HepG2 (cell line): Measurements from ENCODE around the gene KHK. TPM values are rescaled to one million over a fixed set of nuclear protein-coding genes. Genes with fewer than 3 reads are reported as not detected.
A peak's percentile ranks its signal among the peaks of the same experiment; 100 is the strongest.

ENCODE experiments used
- AGO1 ChIP-seq: fragments of 200-400 bp; formaldehyde crosslinking; IDR thresholded peaks from 2 replicates; pipeline ENCODE4 v1.6.1; 2017; ENCODE audit warnings: mild to moderate bottlenecking, low read depth, low read length, moderate library complexity; ENCODE audit not compliant: poor library complexity, severe bottlenecking
- FOXK1 ChIP-seq: sonication (generic); formaldehyde crosslinking; IDR thresholded peaks from 2 replicates; pipeline ENCODE4 v1.4.0; 2020; ENCODE audit warnings: low read depth, missing genetic modification reagents, borderline replicate concordance
- NFYB ChIP-seq: sonication (generic); formaldehyde crosslinking; IDR thresholded peaks from 2 replicates; pipeline ENCODE4 v1.4.0; 2020; ENCODE audit warnings: missing genetic modification reagents
- RAD51 ChIP-seq: fragments of 450-650 bp; IDR thresholded peaks from 2 replicates; pipeline ENCODE4 v1.6.1; 2016; ENCODE audit warnings: borderline replicate concordance
- ZNF24 ChIP-seq: fragments of 450-650 bp; IDR thresholded peaks from 2 replicates; pipeline ENCODE4 v1.6.1; 2017; ENCODE audit warnings: antibody characterized with exemption, mild to moderate bottlenecking
- ZNF543 ChIP-seq: sonication (generic); formaldehyde crosslinking; IDR thresholded peaks from 2 replicates; pipeline ENCODE4 v1.4.0; 2020; ENCODE audit warnings: mild to moderate bottlenecking, missing genetic modification reagents
- ZNF564 ChIP-seq: sonication (generic); formaldehyde crosslinking; IDR thresholded peaks from 2 replicates; pipeline ENCODE4 v1.8.1; 2023; ENCODE audit warnings: mild to moderate bottlenecking, missing genetic modification reagents
- ZNF589 ChIP-seq: sonication (generic); formaldehyde crosslinking; conservative IDR thresholded peaks from 2 replicates; pipeline ENCODE4 v1.8.0; 2022; ENCODE audit warnings: mild to moderate bottlenecking, moderate library complexity, missing genetic modification reagents
- ZNF670 ChIP-seq: sonication (generic); formaldehyde crosslinking; IDR thresholded peaks from 2 replicates; pipeline ENCODE4 v1.8.0; 2022; ENCODE audit warnings: mild to moderate bottlenecking, missing genetic modification reagents, borderline replicate concordance
- polyA plus RNA-seq, 8 experiments: library from polyadenylated mRNA; depleted of rRNA in 3 of 8; stranded (reverse) in 7 of 8; unstranded in 1 of 8; fragments of >200 nt; fragmentation: Illumina TruSeq in 4 of 8; extraction: Trizol in 4 of 8; gene quantifications; 2 replicates each; pipeline versions ENCODE4 v1.2.1 to v1.2.3, GENCODE V29; 2011 to 2016; ENCODE audit warnings: low read depth in 4 of 8, missing spikeins in 1 of 8, mixed read lengths in 1 of 8; ENCODE audit not compliant: insufficient read depth in 1 of 8
- total RNA-seq, 5 experiments: library from RNA; depleted of rRNA; stranded (reverse); fragments of >200 nt; fragmentation: Illumina TruSeq; extraction: Trizol; gene quantifications; 2 replicates each; pipeline ENCODE4 v1.2.3, GENCODE V29; 2016; ENCODE audit warnings: low read depth in 1 of 5
- TF ChIP-seq, protein P1 (sequence below), 2 experiments: fragments of 450-650 bp in 1 of 2; sonication (generic) in 1 of 2; formaldehyde crosslinking in 1 of 2; IDR thresholded peaks; 2 replicates each; pipeline versions ENCODE4 v1.6.1 to v1.8.0; 2016 to 2022; ENCODE audit warnings: antibody characterized with exemption in 1 of 2, mild to moderate bottlenecking in 1 of 2, missing genetic modification reagents in 1 of 2
- TF ChIP-seq, protein P2 (sequence below): sonication (generic); formaldehyde crosslinking; IDR thresholded peaks from 2 replicates; pipeline ENCODE4 v1.4.0; 2020; ENCODE audit warnings: missing genetic modification reagents
- TF ChIP-seq, protein P3 (sequence below): sonication (generic); formaldehyde crosslinking; IDR thresholded peaks from 2 replicates; pipeline ENCODE4 v1.9.0; 2021; ENCODE audit warnings: missing genetic modification reagents, borderline replicate concordance

Gene KHK
- total and polyA plus RNA-seq, 2 of the 13 experiments (the other 11 are each of a cell fraction or from before 2014, with no cell fraction given), result 40.9 to 99.2 TPM

DNA sequence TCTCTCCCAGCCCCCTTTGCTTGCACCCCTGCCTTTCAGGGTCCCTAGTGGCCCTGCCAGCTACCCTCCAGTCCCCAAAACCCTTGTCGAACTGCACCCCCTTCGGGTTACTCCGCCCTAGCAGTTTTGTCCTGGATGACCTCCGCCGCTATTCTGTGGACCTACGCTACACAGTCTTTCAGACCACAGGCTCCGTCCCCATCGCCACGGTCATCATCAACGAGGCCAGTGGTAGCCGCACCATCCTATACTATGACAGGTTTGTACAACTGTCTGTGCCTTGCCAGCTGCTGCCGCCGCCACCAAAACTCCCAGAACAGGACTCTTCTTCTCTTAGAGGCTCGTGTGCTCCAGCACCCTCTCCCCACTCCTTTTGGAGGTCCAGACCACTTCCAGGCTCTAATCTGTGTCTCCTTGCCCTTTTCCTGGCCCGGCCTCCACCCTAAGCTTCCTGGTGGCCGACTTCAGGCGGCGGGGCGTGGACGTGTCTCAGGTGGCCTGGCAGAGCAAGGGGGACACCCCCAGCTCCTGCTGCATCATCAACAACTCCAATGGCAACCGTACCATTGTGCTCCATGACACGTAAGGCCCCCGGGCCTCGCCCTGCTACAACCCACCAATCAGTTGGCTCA, 7.9 kb downstream of the KHK start (continued):
- TF ChIP-seq NFYB (CRISPR knock-in tag), result no peak
- TF ChIP-seq ZNF543, result no peak
- 0 out of 2 replicates have a peak, but pooled peaks have one; percentile 21 for TF ChIP-seq ZNF564
- TF ChIP-seq, protein P1, sequence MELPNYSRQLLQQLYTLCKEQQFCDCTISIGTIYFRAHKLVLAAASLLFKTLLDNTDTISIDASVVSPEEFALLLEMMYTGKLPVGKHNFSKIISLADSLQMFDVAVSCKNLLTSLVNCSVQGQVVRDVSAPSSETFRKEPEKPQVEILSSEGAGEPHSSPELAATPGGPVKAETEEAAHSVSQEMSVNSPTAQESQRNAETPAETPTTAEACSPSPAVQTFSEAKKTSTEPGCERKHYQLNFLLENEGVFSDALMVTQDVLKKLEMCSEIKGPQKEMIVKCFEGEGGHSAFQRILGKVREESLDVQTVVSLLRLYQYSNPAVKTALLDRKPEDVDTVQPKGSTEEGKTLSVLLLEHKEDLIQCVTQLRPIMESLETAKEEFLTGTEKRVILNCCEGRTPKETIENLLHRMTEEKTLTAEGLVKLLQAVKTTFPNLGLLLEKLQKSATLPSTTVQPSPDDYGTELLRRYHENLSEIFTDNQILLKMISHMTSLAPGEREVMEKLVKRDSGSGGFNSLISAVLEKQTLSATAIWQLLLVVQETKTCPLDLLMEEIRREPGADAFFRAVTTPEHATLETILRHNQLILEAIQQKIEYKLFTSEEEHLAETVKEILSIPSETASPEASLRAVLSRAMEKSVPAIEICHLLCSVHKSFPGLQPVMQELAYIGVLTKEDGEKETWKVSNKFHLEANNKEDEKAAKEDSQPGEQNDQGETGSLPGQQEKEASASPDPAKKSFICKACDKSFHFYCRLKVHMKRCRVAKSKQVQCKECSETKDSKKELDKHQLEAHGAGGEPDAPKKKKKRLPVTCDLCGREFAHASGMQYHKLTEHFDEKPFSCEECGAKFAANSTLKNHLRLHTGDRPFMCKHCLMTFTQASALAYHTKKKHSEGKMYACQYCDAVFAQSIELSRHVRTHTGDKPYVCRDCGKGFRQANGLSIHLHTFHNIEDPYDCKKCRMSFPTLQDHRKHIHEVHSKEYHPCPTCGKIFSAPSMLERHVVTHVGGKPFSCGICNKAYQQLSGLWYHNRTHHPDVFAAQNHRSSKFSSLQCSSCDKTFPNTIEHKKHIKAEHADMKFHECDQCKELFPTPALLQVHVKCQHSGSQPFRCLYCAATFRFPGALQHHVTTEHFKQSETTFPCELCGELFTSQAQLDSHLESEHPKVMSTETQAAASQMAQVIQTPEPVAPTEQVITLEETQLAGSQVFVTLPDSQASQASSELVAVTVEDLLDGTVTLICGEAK (IDR thresholded peaks at IDR 0.05), result no peak
- TF ChIP-seq, protein P1 (CRISPR knock-in tag; IDR thresholded peaks at IDR 0.05), result no peak
- TF ChIP-seq AGO1, result peak; percentile 69
- TF ChIP-seq, protein P2, sequence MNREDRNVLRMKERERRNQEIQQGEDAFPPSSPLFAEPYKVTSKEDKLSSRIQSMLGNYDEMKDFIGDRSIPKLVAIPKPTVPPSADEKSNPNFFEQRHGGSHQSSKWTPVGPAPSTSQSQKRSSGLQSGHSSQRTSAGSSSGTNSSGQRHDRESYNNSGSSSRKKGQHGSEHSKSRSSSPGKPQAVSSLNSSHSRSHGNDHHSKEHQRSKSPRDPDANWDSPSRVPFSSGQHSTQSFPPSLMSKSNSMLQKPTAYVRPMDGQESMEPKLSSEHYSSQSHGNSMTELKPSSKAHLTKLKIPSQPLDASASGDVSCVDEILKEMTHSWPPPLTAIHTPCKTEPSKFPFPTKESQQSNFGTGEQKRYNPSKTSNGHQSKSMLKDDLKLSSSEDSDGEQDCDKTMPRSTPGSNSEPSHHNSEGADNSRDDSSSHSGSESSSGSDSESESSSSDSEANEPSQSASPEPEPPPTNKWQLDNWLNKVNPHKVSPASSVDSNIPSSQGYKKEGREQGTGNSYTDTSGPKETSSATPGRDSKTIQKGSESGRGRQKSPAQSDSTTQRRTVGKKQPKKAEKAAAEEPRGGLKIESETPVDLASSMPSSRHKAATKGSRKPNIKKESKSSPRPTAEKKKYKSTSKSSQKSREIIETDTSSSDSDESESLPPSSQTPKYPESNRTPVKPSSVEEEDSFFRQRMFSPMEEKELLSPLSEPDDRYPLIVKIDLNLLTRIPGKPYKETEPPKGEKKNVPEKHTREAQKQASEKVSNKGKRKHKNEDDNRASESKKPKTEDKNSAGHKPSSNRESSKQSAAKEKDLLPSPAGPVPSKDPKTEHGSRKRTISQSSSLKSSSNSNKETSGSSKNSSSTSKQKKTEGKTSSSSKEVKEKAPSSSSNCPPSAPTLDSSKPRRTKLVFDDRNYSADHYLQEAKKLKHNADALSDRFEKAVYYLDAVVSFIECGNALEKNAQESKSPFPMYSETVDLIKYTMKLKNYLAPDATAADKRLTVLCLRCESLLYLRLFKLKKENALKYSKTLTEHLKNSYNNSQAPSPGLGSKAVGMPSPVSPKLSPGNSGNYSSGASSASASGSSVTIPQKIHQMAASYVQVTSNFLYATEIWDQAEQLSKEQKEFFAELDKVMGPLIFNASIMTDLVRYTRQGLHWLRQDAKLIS (CRISPR knock-in tag), result no peak
- no peak for TF ChIP-seq ZNF589
- TF ChIP-seq, protein P3, sequence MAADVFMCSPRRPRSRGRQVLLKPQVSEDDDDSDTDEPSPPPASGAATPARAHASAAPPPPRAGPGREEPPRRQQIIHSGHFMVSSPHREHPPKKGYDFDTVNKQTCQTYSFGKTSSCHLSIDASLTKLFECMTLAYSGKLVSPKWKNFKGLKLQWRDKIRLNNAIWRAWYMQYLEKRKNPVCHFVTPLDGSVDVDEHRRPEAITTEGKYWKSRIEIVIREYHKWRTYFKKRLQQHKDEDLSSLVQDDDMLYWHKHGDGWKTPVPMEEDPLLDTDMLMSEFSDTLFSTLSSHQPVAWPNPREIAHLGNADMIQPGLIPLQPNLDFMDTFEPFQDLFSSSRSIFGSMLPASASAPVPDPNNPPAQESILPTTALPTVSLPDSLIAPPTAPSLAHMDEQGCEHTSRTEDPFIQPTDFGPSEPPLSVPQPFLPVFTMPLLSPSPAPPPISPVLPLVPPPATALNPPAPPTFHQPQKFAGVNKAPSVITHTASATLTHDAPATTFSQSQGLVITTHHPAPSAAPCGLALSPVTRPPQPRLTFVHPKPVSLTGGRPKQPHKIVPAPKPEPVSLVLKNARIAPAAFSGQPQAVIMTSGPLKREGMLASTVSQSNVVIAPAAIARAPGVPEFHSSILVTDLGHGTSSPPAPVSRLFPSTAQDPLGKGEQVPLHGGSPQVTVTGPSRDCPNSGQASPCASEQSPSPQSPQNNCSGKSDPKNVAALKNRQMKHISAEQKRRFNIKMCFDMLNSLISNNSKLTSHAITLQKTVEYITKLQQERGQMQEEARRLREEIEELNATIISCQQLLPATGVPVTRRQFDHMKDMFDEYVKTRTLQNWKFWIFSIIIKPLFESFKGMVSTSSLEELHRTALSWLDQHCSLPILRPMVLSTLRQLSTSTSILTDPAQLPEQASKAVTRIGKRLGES (CRISPR knock-in tag), result no peak
- no peak for TF ChIP-seq ZNF24
- TF ChIP-seq FOXK1 (CRISPR knock-in tag), result no peak
- TF ChIP-seq RAD51, result no peak
- no peak for TF ChIP-seq ZNF670 (CRISPR knock-in tag)
